K562 (cell line): Measurements from ENCODE around the gene MVK. TPM values are rescaled to one million over a fixed set of nuclear protein-coding genes. Genes with fewer than 3 reads are reported as not detected.

Experiments
- ATAC-seq: fragments of 200-7000 bp; cut with Tn5 transposase; 3 replicates; pipeline ENCODE4 v1.9.1; 2020; ENCODE audit warnings: moderate library complexity
- Bru-seq: library from RNA; stranded (reverse); fragments of 400-500 nt; gene quantifications from one replicate; lab custom pipeline; 2021; lab: Mats Ljungman, UMichigan
- BruChase-seq, 2 experiments: library from RNA; stranded (reverse); fragments of 400-500 nt; gene quantifications; one replicate each; lab custom pipeline; 2021; lab: Mats Ljungman, UMichigan
- BruUV-seq: library from RNA; stranded (reverse); fragments of 400-500 nt; replicated peaks from 2 replicates; lab custom pipeline; 2021; lab: Mats Ljungman, UMichigan
- CTCF ChIA-PET: fragments of 300-600 bp; formaldehyde crosslinking; extraction: SDS; loops from one replicate; lab custom pipeline; 2021; ENCODE audit warnings: low intra/inter-chr PET ratio; lab: Yijun Ruan, JAX
- POLR2A ChIA-PET: fragments of 300-600, 350-650 bp; sonication (Branson Sonifier 250); formaldehyde crosslinking; extraction: SDS; loops from one replicate; lab custom pipeline; 2021; ENCODE audit warnings: antibody characterized with exemption, inconsistent platforms; lab: Yijun Ruan, JAX
- DNase-seq, 4 experiments: peaks; one replicate each; pipeline versions ENCODE4 v3.0.0 to v3.0.0-alpha.2; 2011 to 2018; ENCODE audit warnings: low spot score in 3 of 4, mixed read lengths in 3 of 4; ENCODE audit errors: extremely low read depth in 1 of 4
- FAIRE-seq: peaks from 2 replicates; lab custom pipeline; 2011; peaks lifted over from hg19 to GRCh38; lab: Jason Lieb, UNC
- H2AFZ ChIP-seq: 2 replicates; pipeline ENCODE4 v1.6.0; 2011; ENCODE audit warnings: low read depth, low read length, control low read depth, inconsistent platforms
- H3K27ac ChIP-seq: fragments of 200-600 bp; 3 replicates; pipeline ENCODE4 v1.8.0; 2011; ENCODE audit warnings: low read depth, mild to moderate bottlenecking, control low read depth, inconsistent platforms, low read length, moderate library complexity, mixed read lengths; ENCODE audit errors: extremely low read depth
- H3K27me3 ChIP-seq, 2 experiments: fragments of 300-600 bp in 1 of 2; 2 replicates in 1 of 2; 3 replicates in 1 of 2; pipeline versions ENCODE4 v1.6.0 to v1.8.0; 2011; ENCODE audit warnings: inconsistent platforms in 2 of 2, low read length in 2 of 2, mild to moderate bottlenecking in 1 of 2, mixed read lengths in 1 of 2, moderate library complexity in 1 of 2; ENCODE audit not compliant: control insufficient read depth in 2 of 2, insufficient read depth in 2 of 2
- H3K36me3 ChIP-seq: fragments of 300-600 bp; 3 replicates; pipeline ENCODE4 v1.8.0; 2011; ENCODE audit warnings: mild to moderate bottlenecking, low read length, inconsistent platforms; ENCODE audit not compliant: control insufficient read depth, insufficient read depth
- H3K4me1 ChIP-seq, 2 experiments: fragments of 200-600 bp in 1 of 2; replicated peaks in 1 of 2; 2 replicates in 1 of 2; 3 replicates in 1 of 2; pipeline versions ENCODE4 v1.5.1 to v1.8.0; 2011; ENCODE audit warnings: inconsistent platforms in 2 of 2, low read length in 2 of 2, mild to moderate bottlenecking in 1 of 2, mixed read lengths in 1 of 2, moderate library complexity in 1 of 2; ENCODE audit not compliant: control insufficient read depth in 2 of 2, insufficient read depth in 2 of 2
- H3K4me2 ChIP-seq: 2 replicates; pipeline ENCODE4 v1.6.1; 2011; ENCODE audit warnings: low read length, control low read depth, inconsistent platforms, mixed read lengths; ENCODE audit not compliant: insufficient read depth
- H3K4me3 ChIP-seq: fragments of 200-600 bp; sonication (generic), shearing (Covaris generic); 2 replicates; pipeline ENCODE4 v1.5.1; 2016; ENCODE audit warnings: control low read depth, inconsistent platforms
- H3K79me2 ChIP-seq: fragments of 200-600 bp; 3 replicates; pipeline ENCODE4 v1.8.0; 2011; ENCODE audit warnings: low read length, inconsistent platforms; ENCODE audit not compliant: control insufficient read depth, insufficient read depth
- H3K9ac ChIP-seq, 2 experiments: 2 replicates each; pipeline versions ENCODE4 v1.6.0 to v1.6.1; 2011; ENCODE audit warnings: low read depth in 2 of 2, low read length in 2 of 2, control low read depth in 1 of 2, inconsistent platforms in 1 of 2, mild to moderate bottlenecking in 1 of 2, mixed read lengths in 1 of 2; ENCODE audit not compliant: insufficient read depth in 1 of 2
- H3K9me1 ChIP-seq: one replicate; pipeline ENCODE4 v1.6.0; 2011; ENCODE audit warnings: inconsistent platforms, mild to moderate bottlenecking, low read length, moderate library complexity; ENCODE audit not compliant: control insufficient read depth, insufficient read depth
- H3K9me3 ChIP-seq: replicated peaks from 2 replicates; pipeline ENCODE4 v1.5.1; 2011; ENCODE audit warnings: low read depth, low read length, inconsistent platforms; ENCODE audit not compliant: control insufficient read depth, insufficient read depth
- H4K20me1 ChIP-seq: replicated peaks from 2 replicates; pipeline ENCODE4 v1.6.1; 2011; ENCODE audit warnings: low read length, inconsistent platforms, mixed read lengths; ENCODE audit not compliant: control insufficient read depth, insufficient read depth
- CBX8 ChIP-seq: fragments of 200-600 bp; sonication (generic); IDR thresholded peaks from 2 replicates; pipeline ENCODE4 v1.6.1; 2012; ENCODE audit warnings: borderline replicate concordance, mixed run types, low read depth, mild to moderate bottlenecking, moderate library complexity, mixed read lengths, low read length, control low read depth, inconsistent platforms; ENCODE audit not compliant: poor library complexity, severe bottlenecking; ENCODE audit errors: extremely low read depth
- CCNT2 ChIP-seq: IDR thresholded peaks from 2 replicates; pipeline ENCODE4 v1.6.1; 2011; ENCODE audit warnings: borderline replicate concordance, low read depth, mild to moderate bottlenecking, moderate library complexity, mixed read lengths, low read length; ENCODE audit not compliant: insufficient read length; ENCODE audit errors: extremely low read depth
- CSDE1 ChIP-seq, 2 experiments: fragments of 450-650 bp; IDR thresholded peaks; 2 replicates each; pipeline ENCODE4 v1.6.1; 2016; ENCODE audit warnings: mild to moderate bottlenecking in 1 of 2
- IRF9 ChIP-seq: fragments of 450-650 bp; IDR thresholded peaks from 2 replicates; pipeline ENCODE4 v1.6.1; 2016; ENCODE audit warnings: missing biosample characterization, missing genetic modification characterization
- NBN ChIP-seq: fragments of 450-650 bp; IDR thresholded peaks from 2 replicates; pipeline ENCODE4 v1.6.1; 2016; ENCODE audit warnings: low read depth, mild to moderate bottlenecking
- RFX7 ChIP-seq: fragments of 250-450 bp; sonication (Bioruptor Pico); IDR thresholded peaks from 2 replicates; pipeline ENCODE4 v1.5.1; 2021; ENCODE audit warnings: mild to moderate bottlenecking
- SRSF9 ChIP-seq: fragments of 200-400 bp; formaldehyde crosslinking; IDR thresholded peaks from 2 replicates; pipeline ENCODE4 v1.6.1; 2017; ENCODE audit warnings: low read depth, low read length, borderline replicate concordance
- TCFL5 ChIP-seq: fragments of 250-450 bp; sonication (Bioruptor Pico); conservative IDR thresholded peaks from 2 replicates; pipeline ENCODE4 v1.6.1; 2021; ENCODE audit warnings: mild to moderate bottlenecking, moderate library complexity, matching md5 sums
- XRCC4 ChIP-seq: IDR thresholded peaks from one replicate; pipeline ENCODE4 v1.6.1; 2011; ENCODE audit not compliant: insufficient read depth, insufficient read length; ENCODE audit errors: extremely low read depth
- YBX1 ChIP-seq: fragments of 450-650 bp; IDR thresholded peaks from 2 replicates; pipeline ENCODE4 v1.7.1; 2016; ENCODE audit warnings: mild to moderate bottlenecking
- ZNF24 ChIP-seq: fragments of 450-650 bp; IDR thresholded peaks from 2 replicates; pipeline ENCODE4 v1.6.1; 2016
- WGBS: fragments of 100-300 bp; shearing (Covaris generic); methylation state at CpG from one replicate; pipeline ENCODE4 v1.1.6; 2016; ENCODE audit warnings: low coverage, mixed read lengths; ENCODE audit not compliant: insufficient coverage; ENCODE audit errors: missing lambda C conversion rate; 5-methylcytosine and 5-hydroxymethylcytosine counted together
- in situ Hi-C: fragments of 300-500 bp; cut with MboI; formaldehyde crosslinking; loops from 4 replicates; pipeline ENCODE4 v1.15.0; 2018; ENCODE audit warnings: inconsistent platforms, mixed read lengths
- intact Hi-C: fragments of 100-400 bp; cut with micrococcal nuclease; formaldehyde crosslinking; loops from 2 replicates; pipeline ENCODE4 v1.14.2; 2022
- long read RNA-seq, 3 experiments: library from polyadenylated mRNA in 2 of 3; library from RNA in 1 of 3; unstranded in 2 of 3; stranded (forward) in 1 of 3; transcript quantifications; one replicate each; pipeline ENCODE4 v2.0.0, GENCODE V29; 2019 to 2022
- polyA minus RNA-seq, 3 experiments: library from RNA; depleted of rRNA, polyadenylated mRNA; stranded (reverse); fragments of >200 nt; gene quantifications; 2 replicates each; pipeline ENCODE4 v1.2.3, GENCODE V29; 2011
- polyA plus RNA-seq, 8 experiments: library from polyadenylated mRNA; depleted of rRNA in 4 of 8; stranded (reverse) in 5 of 8; unstranded in 3 of 8; fragments of >200 nt; fragmentation: Nextera tagmentation in 2 of 8; fragmentation: Illumina TruSeq in 1 of 8; extraction: Ambion mirVana in 2 of 8; extraction: Trizol in 1 of 8; gene quantifications; 2 replicates each; pipeline versions ENCODE4 v1.2.1 to v1.2.3, GENCODE V29; 2011 to 2014; ENCODE audit warnings: inconsistent platforms in 1 of 8, missing spikeins in 1 of 8
- total RNA-seq, 7 experiments: library from RNA; depleted of rRNA in 6 of 7; stranded (reverse); fragments of >200 nt in 6 of 7; fragmentation: Illumina TruSeq in 2 of 7; extraction: Trizol in 2 of 7; gene quantifications; 2 replicates each; pipeline versions ENCODE4 v1.2.1 to v1.2.3, GENCODE V29; 2011 to 2021; ENCODE audit warnings: low replicate concordance in 1 of 7

The MVK gene
- total RNA-seq (2011; cell fraction: chromatin; rRNA removed; ENCODE audit: low replicate concordance) = 79.5 and 160 TPM in 2 replicates
- 90.1 and 97.0 TPM in 2 replicates for total RNA-seq (2011; cell fraction: nucleolus; rRNA removed)
- 76.8 and 77.1 TPM in 2 replicates for total RNA-seq (2011; cell fraction: nucleoplasm; rRNA removed)
- 28.5 and 38.9 TPM in 2 replicates for total RNA-seq (2014; rRNA removed)
- 15.7 and 18.3 TPM in 2 replicates for total RNA-seq (2014; rRNA removed; fragmentation: Illumina TruSeq; extraction: Trizol)
- 18.3 and 18.5 TPM in 2 replicates for total RNA-seq (2015; rRNA removed; fragmentation: Illumina TruSeq; extraction: Trizol)
- total RNA-seq (2021) = 31.3 and 33.6 TPM in 2 replicates
- 28.1 and 41.9 TPM in 2 replicates for polyA plus RNA-seq (2011; rRNA removed)
- 36.4 and 59.2 TPM in 2 replicates for polyA plus RNA-seq (2011; cell fraction: cytosol; rRNA removed)
- 74.2 and 83.2 TPM in 2 replicates for polyA plus RNA-seq (2011; cell fraction: nucleus; rRNA removed)
- polyA plus RNA-seq (2012) = 27.7 and 36.8 TPM in 2 replicates
- polyA plus RNA-seq (2014; fragmentation: Illumina TruSeq; extraction: Trizol) = 18.8 and 24.2 TPM in 2 replicates
- polyA plus RNA-seq (2014; fragmentation: Nextera tagmentation; extraction: Ambion mirVana) = 1 to 10 TPM in 1 of 2 experiments, under 1 TPM in 1; 0.41 to 1.9 TPM
- 23.1 and 25.8 TPM in 2 replicates for polyA plus RNA-seq (2014; rRNA removed)
- polyA minus RNA-seq (2011; rRNA and poly(A)+ RNA removed) = 21.8 and 28.3 TPM in 2 replicates
- 13.8 and 21.5 TPM in 2 replicates for polyA minus RNA-seq (2011; cell fraction: cytosol; rRNA and poly(A)+ RNA removed)
- 24.4 and 38.3 TPM in 2 replicates for polyA minus RNA-seq (2011; cell fraction: nucleus; rRNA and poly(A)+ RNA removed)
- Bru-seq, nascent RNA = percentile 73 among the genes with signal in this experiment
- BruChase-seq, experiment 1, labeled RNA remaining after a 2-hour chase = percentile 76 among the genes with signal in this experiment
- percentile 86 among the genes with signal in this experiment for BruChase-seq, experiment 2, labeled RNA remaining after a 6-hour chase
- long read RNA-seq, experiment 1, full-length matches to known transcripts = 83 of 104 reads
- long read RNA-seq, experiment 1, partial matches to known transcripts = 11 of 104 reads
- long read RNA-seq, experiment 1, other reads (novel, unspliced or antisense) = 10 of 104 reads
- long read RNA-seq, experiment 2, full-length matches to known transcripts = 37 of 46 reads
- long read RNA-seq, experiment 2, partial matches to known transcripts = 5 of 46 reads
- long read RNA-seq, experiment 2, other reads (novel, unspliced or antisense) = 4 of 46 reads
- long read RNA-seq, experiment 3, transcript MVK-201 (11 exons, 1,956 nt) = major isoform, 17 of 28 reads
- long read RNA-seq, experiment 3, partial matches to known transcripts = 1 of 28 reads
- long read RNA-seq, experiment 3, other reads (novel, unspliced or antisense) = 4 of 28 reads

- Histone ChIP-seq H3K9ac (peak within 1 kb of the TSS; percentile 84 to 92), H3K9me3 (no peaks in the 10 kb centered on the region), H3K27me3 (no peaks in the 10 kb centered on the region), H3K9me1 (peaks cover 4% of the 10 kb centered on the region), H3K4me3 (peak within 1 kb of the TSS; percentile 70), H3K4me1 (peaks cover 13 to 14% of the 10 kb centered on the region in 2 experiments; a peak in 4 of 5 replicates), H4K20me1 (no peaks in the 10 kb centered on the region), H3K27ac (peak within 1 kb of the TSS; percentile 85), H3K4me2 (peak within 1 kb of the TSS; percentile 97), H3K36me3 (peaks cover 70% of the 10 kb centered on the region; the same call in 2 of the 3 replicates), H3K79me2 (peaks cover 24% of the 10 kb centered on the region), H2AFZ (peak within 1 kb of the TSS; percentile 88)
- intact Hi-C loops = no loop called here
- ATAC-seq = peak; percentile 98
- ChIA-PET CTCF (no interaction called here), POLR2A (interaction anchor here (0.6 to 2.5 kb wide), 11 partner anchors 10 to 1790 kb away, joined by 3 to 11 read pairs (median 3); no protein-coding TSS in a partner anchor)
- WGBS = under 1% methylated on average over 74 of the region's 74 CpGs
- peak; percentile 98 for FAIRE-seq
- TSS peak; percentile 75 for BruUV-seq
- in situ Hi-C loops = no loop called here
- DNase-seq = peak; percentile 97 to 99 (median 98)
- no peak for TF ChIP-seq IRF9 (tag)
- TF ChIP-seq CBX8 = no peak
- no peak for TF ChIP-seq YBX1
- no peak for TF ChIP-seq RFX7
- TF ChIP-seq SRSF9 = no peak
- no peak for TF ChIP-seq XRCC4
- TF ChIP-seq NBN = peak; percentile 99
- peak; percentile 47; the same call in 1 of the 2 replicates for TF ChIP-seq ZNF24
- TF ChIP-seq CCNT2 = peak; percentile 52
- TF ChIP-seq CSDE1 (IDR thresholded peaks at IDR 0.05) = peak in 1 of 2 experiments; percentile 99; a peak in 2 of 4 replicates
- no peak for TF ChIP-seq TCFL5 (CRISPR knock-in tag)
Measured at GRCh38 chr12:109573029-109573913, at the start of gene MVK, which contains the start of gene MMAB. Gene MVK, plus strand, starts transcription at chr12:109573794. Its CDS starts 1,029 bp downstream, at chr12:109574823. Gene MMAB, minus strand, starts transcription at chr12:109573504. Its CDS starts 24 bp downstream, at chr12:109573480.
